ENCODE results near the gene HUNK.

The HUNK gene

DNA sequence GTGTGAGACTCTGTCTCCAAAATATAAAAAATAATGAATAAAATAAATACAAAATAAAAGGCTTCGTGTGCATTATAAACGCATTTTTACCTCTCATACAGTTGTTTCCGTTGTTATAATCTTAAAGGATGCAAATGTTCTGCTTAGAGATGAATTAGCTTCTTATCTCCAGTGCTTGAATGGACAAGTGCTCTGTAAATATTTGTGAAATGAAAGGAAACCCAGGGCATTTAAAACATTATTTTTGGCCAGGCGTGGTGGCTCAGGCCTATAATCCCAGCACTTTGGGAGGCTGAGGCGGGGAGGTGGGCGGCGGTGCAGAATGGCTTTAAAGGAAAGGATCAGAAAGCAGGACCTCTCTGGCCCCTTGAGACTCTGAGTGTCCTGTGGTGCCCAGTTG, 94.5 kb downstream of the HUNK start:
- no peak for DNase-seq

DNA sequence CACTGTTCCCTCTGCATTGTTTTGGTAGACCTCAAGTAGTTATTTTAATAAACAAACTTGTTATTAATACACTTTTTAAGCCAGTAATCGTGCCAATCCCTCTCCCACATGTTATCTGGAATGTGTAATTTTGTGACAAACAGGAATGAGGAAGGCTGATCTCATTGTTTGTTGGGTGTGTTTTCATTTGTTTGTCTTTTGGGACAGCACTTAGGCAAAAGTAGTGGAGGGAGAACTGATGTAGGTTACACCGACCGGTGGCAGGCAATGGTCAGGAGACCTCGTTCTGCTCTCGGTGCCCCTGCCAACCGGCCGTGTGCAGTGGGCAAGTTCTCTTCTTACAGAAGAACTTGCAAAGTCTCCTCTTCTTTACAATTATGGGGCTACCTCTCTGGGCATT, 99.8 kb downstream of the HUNK start:
- no peak for DNase-seq

DNA sequence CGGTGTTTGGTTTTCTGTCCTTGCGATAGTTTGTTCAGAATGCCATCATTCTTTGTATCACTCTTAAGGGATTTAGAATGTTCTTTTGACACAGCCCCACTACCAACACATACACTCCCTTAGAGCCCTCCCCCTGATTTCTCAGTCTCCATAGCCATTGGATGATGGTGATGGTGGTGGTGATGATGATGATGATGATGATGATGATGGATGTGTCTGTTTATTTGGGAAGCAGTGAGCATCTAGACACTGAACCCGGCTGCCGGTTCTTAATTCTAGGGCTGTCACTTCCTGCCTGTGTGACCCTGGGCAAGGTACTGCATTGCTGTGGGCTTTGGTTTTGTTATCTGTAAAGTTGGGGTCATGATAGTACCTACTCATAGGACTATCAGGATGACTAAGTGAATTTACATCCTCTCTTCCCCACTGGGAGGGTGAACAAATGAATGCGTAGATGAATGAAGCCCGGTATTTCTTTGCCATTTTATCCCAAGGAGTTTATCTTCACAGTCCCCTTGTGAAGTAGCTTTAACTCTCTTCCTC, 100.7 kb downstream of the HUNK start:
- DNase-seq, result no peak

DNA sequence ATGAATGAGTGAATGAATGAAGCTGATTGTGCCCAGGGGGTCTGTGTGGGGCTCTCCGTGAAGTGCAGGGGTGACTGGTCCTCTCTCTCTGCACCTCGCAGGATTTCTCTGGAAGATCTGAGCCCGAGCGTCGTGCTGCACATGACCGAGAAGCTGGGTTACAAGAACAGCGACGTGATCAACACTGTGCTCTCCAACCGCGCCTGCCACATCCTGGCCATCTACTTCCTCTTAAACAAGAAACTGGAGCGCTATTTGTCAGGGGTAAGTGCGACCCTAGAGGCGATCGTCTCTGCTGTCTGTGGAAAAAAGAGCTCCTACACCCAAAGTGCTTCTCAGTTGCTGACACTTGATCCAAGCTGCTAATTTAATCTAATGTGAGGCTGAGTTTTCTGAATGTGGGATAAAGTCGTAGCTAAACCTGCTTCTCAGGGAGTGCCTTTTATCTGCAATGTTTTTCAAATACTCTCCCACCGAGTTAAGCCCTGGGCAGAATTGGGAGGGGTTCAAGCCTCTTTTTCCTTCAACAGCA, 101.7 kb downstream of the HUNK start:
- peak; percentile 20 for DNase-seq

DNA sequence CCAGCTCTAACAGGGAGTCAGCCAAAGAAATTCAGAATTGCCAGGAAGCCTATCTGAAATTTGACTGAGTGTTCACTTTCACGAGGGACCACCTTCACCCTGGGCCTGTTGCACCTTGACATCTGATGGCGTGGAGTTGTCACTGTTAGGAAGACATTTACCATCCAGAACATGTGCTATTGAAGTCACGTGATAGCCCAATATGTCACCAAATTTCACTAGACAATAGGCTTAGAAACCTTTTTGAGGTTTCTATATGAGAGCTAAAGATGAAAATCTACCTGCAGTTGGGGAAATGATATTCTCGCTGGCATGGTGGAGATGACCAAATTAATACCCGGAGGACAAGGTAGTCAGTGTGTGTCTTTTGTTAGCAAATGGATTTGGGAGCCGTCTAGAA, 102.7 kb downstream of the HUNK start:
- no peak for DNase-seq

DNA sequence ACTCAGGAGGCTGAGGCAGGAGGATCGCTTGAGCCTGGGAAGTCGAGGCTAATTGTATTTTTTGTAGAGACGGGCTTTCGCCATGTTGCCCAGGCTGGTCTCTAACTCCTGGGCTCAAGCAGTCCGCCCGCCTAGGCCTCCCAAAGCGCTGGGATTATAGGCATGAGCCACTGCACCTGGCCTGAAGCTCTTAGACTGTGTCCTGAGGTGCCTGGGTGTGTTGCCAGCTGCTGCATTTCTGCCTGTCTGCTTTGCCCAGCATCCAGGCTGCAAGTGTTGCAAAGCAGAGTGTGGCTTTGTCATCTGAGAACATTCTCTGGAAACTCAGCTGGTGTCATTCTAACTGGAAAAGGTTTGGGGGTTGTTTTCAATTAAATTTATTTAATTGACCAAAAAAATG, 105.0 kb downstream of the HUNK start:
- no peak for DNase-seq

DNA sequence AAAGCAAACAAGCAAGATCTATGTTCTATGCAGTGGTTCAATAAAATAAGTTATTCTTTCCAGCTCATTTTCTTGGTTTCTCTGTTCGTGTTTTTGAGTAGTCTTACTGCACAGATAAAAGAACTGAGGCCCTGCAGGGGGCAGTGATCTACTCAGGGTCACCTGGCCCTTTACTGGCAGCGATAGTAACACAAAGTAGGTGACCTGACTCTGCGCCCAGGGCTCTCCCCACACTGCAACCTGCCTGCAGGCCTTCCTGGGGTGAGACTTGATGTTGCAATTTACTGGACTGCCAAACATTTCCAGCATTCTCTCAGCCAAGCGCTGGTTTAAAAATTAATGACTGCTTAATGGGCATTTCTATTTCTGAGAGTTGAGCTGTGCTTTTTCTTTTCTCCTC, 110.3 kb downstream of the HUNK start:
- DNase-seq, result no peak

DNA sequence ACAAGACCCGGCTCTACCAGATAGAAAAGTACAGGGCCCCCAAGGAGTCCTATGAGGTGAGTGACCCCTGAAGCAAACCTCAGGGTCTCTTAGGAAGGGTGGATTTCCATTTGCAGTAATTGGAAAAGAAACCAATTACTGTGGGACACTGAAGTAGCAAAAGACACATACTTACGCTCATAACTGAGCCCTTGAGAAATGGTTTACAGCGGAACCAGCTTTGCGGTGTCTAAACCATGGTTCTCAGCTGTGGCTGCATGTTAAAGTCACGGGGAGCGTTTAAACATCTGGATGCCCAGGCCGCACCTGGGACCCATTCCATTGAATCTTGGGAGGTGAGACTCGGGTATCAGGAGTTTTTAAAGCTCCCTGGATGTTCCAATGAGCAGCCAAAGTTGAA, 110.7 kb downstream of the HUNK start:
- no peak for DNase-seq

DNA sequence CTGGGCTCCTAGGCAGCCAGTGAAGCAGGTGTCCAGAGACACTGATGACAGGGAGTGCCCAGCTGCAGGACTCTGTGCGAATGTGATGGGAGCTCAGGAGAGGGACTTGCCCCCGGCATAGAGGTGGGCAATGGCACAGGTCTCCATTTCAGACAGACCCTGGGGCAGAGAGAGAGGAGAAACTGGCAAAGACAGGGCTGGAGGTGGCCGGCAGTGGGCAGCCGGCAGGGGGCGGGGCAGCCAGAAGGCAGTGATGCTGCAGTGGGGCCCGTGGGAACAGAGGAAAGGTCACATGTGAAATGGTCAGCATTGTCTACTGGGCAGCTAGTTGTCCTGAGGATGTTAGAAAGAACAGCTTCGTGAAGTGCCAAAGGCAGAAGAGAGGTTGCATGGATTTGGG, 112.6 kb downstream of the HUNK start:
- no peak for DNase-seq

DNA sequence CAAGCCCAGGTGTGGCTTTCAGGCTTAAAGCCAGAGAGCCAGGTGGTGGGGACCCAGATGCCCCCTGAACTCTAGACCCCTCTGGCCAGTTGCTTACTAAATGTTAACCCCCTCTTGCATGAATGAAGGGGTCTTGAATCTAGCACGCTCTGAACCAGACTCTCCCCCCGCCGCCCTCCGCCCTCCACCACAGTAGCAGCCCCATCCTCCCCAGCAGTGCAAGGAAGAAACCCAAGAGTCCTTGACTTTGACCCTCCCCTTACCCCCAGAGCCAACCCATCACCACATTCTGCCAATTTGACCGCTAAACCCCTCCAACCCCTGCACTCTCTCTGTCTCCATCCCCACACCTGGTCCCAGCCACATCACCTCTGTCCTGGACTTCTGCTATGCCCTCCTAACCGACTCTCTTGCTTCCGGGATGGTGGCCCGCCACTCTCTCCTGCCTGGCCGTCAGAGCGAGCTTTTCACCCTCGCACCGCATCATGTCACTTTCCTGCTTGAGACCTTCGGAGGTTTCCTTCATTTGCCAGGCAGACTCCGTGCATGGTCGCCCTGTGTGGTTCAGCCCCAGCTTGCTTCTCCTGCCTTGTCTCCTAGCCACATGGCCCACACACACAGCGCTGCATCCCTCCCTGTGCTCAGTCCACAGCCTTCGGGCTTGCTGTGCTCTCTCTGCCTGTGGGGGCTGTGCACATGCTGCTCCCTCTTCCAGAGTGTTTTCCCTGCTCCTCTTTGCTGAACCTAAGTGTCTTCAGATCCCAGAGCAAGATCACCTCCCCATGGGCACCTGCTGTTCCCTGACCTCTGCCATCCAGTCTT, 113.4 kb downstream of the HUNK start:
- DNase-seq, result no peak

DNA sequence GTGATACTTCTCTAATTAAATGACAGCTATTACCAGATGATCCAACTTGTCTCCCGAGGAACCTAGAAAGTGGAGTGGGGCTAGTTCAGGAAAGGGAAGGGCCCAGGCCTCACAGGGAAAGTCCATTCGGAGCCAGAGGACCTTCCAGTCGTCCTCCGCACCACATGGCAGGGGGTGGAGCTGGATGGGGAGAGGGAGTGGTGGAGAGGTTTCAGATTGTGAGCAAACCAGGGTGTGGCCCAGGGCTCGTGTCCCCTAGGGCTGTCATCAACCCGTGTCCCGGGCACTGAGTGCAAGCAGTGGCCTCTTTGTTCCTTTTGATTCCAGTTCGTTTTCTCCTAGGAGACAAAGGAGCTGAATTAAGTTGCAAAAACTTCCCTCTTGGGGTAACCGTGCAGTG, 114.9 kb downstream of the HUNK start:
- DNase-seq, result no peak

DNA sequence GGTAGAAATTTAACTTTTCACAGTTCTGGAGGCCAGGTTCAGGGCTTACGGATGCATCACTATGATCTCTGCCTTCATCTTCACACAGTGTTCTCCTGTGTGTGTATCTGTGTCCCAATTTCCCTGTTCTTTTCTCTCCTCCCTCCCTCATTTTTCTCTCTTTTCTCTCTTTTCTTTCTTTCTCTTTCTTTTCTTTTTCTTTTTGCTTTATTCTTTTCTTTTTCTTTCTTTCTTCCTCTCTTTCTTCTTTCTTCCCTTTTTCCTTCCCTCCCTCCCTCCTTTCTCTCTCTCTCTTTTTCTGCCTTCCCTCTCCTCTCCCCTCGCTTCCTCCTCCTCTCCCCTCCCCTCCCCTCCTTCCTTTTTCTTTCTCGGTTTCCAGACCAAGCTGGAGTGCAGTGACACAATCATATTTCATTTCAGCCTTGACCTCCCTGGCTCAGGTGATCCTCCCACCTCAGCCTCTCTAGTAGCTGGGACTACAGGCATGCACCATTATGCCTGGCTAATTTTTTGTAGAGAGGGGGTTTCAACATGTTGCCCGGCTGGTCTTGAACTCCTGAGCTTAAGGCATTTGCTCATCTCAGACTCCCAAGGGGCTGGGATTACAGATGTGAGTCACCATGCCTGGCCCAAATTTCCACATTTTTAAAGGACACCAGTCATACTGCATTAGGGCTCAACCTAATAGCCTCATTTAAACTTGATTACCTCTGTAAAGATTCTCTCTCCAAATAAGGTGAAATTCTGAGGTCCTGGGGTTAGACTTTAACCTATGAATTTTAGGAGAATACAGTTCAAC, 115.9 kb downstream of the HUNK start:
- DNase-seq, result no peak

DNA sequence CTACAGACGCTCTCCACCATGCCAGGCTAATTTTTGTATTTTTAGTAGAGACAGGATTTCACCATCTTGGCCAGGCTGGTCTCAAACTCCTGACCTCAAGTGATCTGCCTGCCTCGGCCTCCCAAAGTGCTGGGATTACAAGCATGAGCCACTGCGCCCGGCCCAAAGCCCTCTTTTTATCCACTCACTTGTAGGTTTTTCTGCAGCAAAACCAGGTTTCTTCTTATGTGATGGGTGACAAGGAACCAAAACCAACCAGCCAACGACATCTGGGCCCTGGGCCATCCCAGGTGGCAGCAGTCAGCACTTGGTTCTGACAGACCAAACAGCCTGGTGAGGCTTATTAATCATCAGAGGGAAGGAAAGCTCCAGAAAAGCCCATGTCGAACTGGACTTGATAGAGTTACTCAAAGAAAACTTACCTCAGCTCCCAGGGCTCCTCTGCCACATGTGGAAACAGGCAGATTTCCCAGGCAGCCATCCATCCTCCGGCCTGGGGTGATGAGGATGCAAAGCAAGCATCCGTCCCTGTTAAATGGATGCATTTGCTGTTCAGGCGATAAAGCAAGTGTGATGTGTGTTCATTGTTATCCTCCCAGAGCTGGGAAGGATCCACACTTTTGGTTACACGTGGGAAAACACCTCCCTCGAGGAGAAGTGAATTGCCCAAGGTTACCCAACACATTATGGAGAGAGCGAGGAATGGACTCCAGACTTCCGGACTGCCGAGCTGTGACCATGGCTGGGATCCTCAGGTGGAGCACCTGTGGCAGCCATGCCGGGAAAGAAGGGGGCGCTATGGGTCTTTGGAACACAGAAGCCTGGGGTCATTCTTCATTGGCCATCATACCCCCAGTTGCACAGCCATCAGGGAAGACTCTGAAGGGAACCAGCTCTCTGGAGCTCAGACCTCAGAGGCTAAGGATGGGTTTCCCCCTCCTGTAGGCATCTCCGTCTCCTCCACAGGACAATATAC, 118.8 kb downstream of the HUNK start:
- no peak for DNase-seq

DNA sequence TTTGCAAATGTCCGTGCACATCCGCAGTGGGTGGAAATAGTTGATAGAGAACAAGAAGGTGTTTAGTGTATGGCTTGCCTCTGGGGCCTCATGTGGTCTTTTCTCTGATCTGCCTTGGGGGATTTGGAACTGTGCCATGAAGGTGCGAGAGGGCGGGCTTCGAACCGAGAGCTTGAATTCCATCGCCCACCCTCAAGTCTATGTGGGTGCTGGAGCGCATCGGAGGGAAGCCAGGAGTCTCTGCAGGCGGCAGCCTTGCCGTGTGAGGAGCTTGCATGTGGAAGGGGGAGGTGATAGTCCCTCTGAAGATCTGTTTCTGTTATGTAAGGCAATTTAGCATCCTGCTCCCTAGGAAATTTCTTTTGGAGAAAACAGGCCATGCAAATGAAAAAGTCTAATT, 119.6 kb downstream of the HUNK start:
- DNase-seq, result no peak

DNA sequence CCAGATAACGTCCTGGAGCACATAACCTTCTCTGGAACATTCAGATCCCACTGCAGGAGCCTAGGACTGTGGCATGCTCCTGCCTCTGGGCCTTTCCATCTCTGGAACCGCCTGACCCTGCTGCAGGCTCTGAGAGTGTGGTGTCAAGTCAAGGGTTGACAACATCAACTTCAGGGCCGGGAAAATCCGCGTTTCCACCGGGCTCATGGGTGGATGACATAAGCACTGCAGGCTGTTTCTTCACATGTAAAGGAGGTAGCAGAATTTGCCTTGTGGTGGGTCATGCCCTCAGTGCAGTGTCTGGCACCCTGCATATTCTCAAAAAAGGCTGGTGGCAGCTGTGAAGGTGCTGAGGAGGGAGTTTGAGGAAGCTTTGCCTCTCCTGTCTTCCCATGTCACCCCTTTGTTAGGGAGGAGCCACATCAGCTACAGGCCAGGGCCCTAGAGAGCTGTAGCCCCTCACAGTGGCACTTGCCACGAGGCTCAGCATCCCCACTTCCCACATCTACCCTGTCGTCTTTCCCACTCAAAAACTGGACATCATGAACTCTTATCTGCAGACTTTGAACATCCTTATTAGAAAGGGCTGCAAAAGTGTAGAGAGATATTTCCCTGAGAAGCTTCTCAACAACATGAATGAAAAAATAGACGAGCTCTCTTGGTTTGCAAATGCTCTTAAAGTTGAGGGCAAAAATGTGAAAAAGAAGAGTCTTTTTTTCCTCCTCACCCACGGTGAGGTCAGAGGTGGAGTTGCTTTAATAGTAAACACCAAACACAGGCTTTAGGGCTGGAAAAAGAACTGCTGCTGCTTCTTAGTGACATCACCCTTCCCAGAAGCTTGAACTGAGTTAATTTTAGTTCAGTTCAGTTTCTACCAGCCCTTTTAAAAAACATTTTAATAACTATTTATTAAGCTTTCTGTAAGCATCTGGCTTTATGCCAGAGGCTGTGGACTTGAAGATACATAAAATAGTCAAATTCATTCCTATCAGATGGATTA, 121.3 kb downstream of the HUNK start:
- no peak for DNase-seq

DNA sequence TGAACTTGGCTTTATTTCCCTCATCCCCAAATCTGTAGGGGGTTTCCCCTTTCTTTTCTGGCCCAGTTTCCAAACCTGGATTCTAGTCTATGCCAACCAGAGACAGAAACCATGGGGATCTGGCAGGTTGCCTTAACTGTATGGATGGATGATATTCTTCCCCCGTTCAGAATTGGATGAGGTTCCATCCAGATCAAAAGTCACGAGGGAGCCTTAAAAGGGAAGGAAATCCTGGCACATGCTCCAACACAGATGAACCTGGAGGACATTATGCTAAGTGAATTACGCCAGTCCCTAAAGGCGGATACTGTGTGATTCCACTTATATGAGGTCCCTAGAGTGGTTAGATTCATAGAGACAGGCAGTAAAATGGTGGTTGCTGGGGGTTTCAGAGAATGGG, 124.4 kb downstream of the HUNK start:
- DNase-seq, result no peak

DNA sequence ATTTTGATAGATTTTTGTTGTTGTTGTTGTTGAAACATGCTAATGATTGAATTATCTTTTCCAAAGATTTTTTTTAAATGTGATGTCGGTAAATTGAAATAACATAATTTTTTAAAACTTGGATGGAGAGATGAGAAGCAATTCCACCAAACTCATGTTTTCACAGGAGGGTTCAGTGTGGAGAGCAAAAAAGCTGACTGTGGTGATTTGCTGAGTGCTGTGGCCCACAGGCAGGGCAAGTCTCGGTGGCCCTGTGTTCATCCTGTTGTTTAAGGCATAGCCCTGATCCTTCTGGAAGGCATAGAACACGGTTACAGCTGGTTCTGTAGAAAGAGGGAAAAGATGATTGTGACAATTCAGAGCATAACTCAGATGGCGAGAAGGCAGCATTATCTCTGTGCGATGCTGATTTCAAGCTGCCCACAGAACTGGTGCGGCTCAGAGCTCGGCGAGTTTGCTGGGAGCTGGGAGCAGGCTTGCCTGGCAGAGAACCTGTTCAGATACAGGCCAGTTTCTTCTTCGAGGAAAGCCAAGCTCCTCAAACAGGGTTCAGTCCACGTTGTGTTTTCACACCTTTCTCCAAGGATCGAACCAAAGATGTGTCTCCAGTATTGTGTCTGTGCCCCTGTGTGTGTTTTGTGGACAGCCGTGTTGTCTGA, 127.1 kb downstream of the HUNK start:
- DNase-seq, result no peak

DNA sequence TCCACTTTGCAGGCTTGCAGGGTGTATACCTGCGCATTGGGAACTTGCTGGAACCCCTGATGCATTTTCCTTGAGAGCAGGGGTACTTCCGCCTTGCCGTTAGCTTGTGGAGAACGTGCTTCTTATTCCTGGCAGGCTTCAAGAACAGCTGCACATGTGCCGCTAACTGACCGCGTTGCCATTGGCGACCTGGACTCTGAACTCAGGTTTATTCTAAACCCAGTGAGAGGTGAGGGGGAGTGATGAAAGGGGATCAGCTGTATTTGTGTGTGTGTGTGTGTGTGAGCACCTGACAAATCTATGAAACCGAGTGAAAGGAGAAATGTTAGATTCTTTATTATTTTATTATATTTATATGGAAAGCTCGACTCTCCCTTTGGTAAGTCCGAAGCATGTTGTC, 128.6 kb downstream of the HUNK start:
- DNase-seq, result no peak

DNA sequence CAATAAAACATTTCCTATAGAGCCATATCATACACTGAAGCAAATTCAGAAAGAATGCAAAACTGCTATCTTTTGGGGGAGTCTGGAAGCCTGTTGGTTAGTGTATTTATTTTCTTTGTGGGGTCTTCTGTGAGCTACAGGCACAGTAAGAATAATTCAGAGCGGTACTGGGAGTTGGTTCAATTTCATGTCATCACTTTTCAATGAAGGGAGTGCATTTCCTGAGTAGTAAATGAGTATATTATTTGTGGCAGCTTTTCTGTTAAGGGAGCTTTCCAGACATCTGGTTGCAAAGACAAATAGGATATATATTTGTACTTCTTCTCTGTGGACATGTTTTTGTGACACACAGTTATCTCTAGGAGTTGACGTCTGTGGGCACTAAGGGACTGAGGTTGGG, 130.6 kb downstream of the HUNK start:
- DNase-seq, result no peak

DNA sequence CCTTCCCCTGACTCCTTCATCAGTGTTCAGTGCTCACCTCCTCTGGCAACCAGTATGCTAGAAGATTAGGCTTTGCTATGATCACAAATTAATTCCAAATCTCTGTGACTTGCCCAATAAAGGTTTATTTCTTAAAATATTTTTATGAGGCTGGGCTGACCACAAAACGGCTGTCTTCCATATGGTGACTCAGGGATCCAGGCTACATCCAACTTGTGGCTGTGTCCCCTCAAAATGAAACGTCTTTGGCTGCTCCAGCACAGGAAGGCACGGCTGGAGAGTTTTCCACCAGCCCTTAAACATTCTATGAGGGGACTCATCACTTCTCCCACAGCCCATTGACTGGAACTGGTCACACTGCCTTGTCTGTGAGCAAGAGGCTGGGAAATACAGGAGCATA, 131.5 kb downstream of the HUNK start:
- no peak for DNase-seq

DNA sequence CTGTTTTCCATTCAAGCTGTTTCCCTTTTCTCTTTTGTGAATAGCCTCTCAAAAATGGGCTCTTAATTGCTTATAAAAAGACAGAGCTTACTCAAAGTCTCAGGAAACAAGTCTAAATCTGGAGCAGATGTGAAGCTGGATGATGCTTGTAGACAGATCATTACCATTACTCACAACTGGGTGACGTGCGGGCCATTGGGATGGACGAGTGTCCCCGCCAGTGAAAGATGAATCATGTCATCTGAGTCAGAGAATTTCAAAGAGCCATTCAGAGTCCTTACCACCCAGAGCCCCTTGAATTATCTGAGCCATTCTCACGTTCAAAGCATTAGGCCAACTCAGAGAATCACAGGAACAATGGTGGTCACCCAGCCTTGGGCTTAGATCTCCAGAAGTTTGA, 134.6 kb downstream of the HUNK start:
- DNase-seq, result no peak
